Mucosa of descending colon (tissue), 3 donors: ENCODE results near the gene CCDC71L. TPM values are rescaled to one million over a fixed set of nuclear protein-coding genes. Genes with fewer than 3 reads are reported as not detected.

Experiments used
- ATAC-seq: fragments of 200-7000 bp; cut with Tn5 transposase; one replicate; pipeline ENCODE4 v1.9.1; 2020; ENCODE audit warnings: mild to moderate bottlenecking, moderate library complexity
- DNase-seq, 3 donors: peaks; one replicate each; pipeline ENCODE4 v3.0.0-alpha.2; 2020
- H3K36me3 ChIP-seq: fragments of 200-600 bp; one replicate; pipeline ENCODE4 v1.8.0; 2021; ENCODE audit warnings: low read depth, mild to moderate bottlenecking
- H3K4me1 ChIP-seq: fragments of 200-600 bp; one replicate; pipeline ENCODE4 v1.8.0; 2021; ENCODE audit warnings: low read depth, mild to moderate bottlenecking
- H3K4me3 ChIP-seq: fragments of 200-600 bp; one replicate; pipeline ENCODE4 v1.8.0; 2021; ENCODE audit warnings: mild to moderate bottlenecking
- H3K9me3 ChIP-seq: fragments of 200-600 bp; one replicate; pipeline ENCODE4 v1.8.0; 2021; ENCODE audit warnings: mild to moderate bottlenecking
- CTCF ChIP-seq: fragments of 200-600 bp; IDR thresholded peaks from one replicate; pipeline ENCODE4 v1.8.0; 2022; ENCODE audit warnings: antibody characterized with exemption, mild to moderate bottlenecking
- intact Hi-C, 2 donors: fragments of 100-400 bp; cut with DNase I in 1 of 2; cut with micrococcal nuclease in 1 of 2; formaldehyde crosslinking; loops; one replicate each; pipeline versions ENCODE4 v1.11.0 to v1.11.1; 2022; cut with DNase I, micrococcal nuclease
- total RNA-seq, 3 donors: library from RNA; stranded (reverse); fragmentation: NEBNext Ultra II Directional in 2 of 3; extraction: Animal tissue kit (Norgen Biotek cat#: 25700) in 2 of 3; gene quantifications; one replicate each; pipeline versions ENCODE4 v1.2.1 to v1.2.4, GENCODE V29; 2021 to 2023
- donor health status: DM: no; HTN: no; CAD: no; lungs with moderate emphysema.
- donor health status: DM: no; HTN: no; CAD: no.
- donor health status: DM: no; HTN: yes; CAD: no.

Gene CCDC71L
- total RNA-seq, 3 donors from 2014 or later: 17.4 to 25.6 (median 22.1) TPM

DNA sequence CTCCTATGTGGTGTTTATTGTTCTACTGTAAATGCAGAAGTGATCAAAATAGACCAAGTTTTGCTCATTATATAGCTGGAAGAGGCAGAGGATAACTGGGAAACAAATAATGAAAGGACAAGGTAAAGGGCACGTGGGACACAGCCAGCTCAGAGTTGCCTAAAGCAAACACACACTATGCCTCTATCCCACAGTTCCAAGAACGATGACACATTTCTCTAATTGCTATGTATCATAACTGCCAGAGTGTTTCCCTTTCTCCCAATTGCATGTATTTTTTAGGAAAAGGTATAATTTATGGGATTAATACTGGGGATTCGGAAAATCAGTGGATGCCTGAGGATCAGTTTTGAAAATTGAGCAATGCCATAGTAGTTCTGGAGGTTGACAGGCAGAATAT, 49.0 kb downstream of the CCDC71L start:
- no peak for DNase-seq
- TF ChIP-seq CTCF: no peak
- peak; percentile 65 for ATAC-seq
- no peaks in the 10 kb centered on the region for H3K36me3 ChIP-seq
- no peak overlapping the region for H3K4me3 ChIP-seq
- H3K4me1 ChIP-seq: peaks cover 12% of the 10 kb centered on the region
- intact Hi-C loops: no loop called here
- peaks cover 2% of the 10 kb centered on the region for H3K9me3 ChIP-seq

DNA sequence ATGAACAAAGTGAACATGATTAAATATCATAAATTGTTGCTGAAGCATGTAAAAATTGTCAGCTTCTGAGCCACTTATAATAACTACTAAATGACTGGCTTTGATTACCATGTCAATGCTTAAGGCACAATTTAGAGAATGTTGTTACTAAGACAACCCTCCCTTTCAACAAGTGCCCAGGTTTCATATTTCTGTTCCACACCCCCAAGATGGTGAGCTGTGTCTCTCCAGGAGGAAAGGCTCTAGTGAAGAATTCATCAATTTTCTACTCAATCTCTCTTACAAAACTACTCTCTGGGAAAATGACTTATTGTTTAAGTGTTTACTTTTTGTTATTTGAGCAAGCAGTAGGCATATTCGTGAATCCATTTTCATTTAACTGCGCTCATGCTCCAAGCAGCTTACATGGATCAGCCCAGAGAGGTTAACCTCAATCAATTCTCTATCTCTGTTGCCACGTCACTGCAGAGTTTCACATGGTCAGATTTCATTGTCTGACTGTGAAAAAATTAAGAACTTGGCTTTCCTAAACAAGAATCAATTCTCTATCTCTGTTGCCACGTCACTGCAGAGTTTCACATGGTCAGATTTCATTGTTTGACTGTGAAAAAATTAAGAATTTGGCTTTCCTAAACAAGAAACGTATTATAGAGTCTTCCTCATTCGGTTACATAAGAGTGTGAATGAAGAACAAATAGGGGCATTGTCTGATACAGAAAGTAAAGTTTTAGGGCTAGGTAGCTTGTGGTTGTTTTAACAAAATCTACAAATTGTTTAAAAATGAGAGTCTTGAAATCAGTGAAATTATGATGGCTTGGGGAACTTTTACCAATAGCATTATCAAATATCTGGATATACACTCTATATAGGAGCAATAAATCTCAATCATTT, 49.7 kb downstream of the CCDC71L start:
- intact Hi-C loops: no loop called here
- DNase-seq: no peak
- H3K4me1 ChIP-seq: peaks cover 12% of the 10 kb centered on the region
- peaks cover 2% of the 10 kb centered on the region for H3K9me3 ChIP-seq
- no peaks in the 10 kb centered on the region for H3K36me3 ChIP-seq
- no peak for ATAC-seq
- no peak for TF ChIP-seq CTCF
- H3K4me3 ChIP-seq: no peak overlapping the region

DNA sequence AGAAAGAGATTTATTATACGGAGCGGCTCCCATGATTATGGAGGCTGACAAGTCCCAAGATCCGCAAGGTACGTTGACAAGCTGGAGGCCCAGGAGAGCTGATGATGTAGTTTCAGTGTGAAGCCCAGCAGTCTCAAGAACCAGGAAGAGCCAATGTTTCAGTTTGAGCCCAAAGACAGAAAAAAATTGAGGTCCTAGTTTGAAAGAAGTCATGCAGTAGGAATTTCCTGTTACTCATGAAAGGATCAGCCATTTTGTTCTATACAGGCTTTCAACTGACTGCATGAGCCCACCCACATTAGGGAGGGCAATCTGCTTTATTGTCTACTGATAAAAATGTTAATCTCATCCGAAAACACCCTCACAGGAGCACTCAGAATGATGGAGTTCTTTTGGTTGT, 51.5 kb downstream of the CCDC71L start:
- peaks cover 2% of the 10 kb centered on the region for H3K9me3 ChIP-seq
- intact Hi-C loops: no loop called here
- ATAC-seq: no peak
- H3K4me1 ChIP-seq: peaks cover 12% of the 10 kb centered on the region
- no peak for DNase-seq
- no peak overlapping the region for H3K4me3 ChIP-seq
- TF ChIP-seq CTCF: no peak
- no peaks in the 10 kb centered on the region for H3K36me3 ChIP-seq

DNA sequence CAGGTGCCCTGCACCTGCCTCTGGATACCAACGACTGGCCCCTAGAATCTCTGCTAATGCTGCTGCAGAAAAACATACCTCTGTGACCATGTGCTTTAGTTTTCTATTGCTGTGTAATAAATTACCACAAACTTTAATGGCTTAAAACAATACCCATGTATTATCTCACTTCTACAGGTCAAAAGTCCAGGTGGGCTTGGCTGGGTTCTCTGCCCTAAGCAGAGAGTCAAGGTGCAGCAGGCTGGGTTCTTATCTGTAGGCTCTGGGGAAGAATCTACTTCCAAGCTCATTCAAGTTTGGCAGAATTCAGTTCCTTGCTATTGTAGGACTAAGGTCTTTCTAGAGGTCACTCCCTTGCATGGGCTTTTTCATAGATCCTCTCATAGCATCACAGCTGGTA, 52.3 kb downstream of the CCDC71L start:
- peak; percentile 95 for ATAC-seq

More for the DNA sequence above, 52.3 kb downstream of the CCDC71L start:
- no peak overlapping the region for H3K4me3 ChIP-seq
- intact Hi-C loops: no loop called here
- peaks cover 2% of the 10 kb centered on the region for H3K9me3 ChIP-seq
- H3K4me1 ChIP-seq: peaks cover 12% of the 10 kb centered on the region
- peak in 2 of 3 donors; percentile 39 to 82 for DNase-seq
- no peak for TF ChIP-seq CTCF
- no peaks in the 10 kb centered on the region for H3K36me3 ChIP-seq

Other genes with a start within 250 kb of the CCDC71L start
- gene PIK3CG, start 204.1 kb upstream of the CCDC71L start, total RNA-seq: 1 to 10 TPM; 3.1 to 7.1 (median 5.5) TPM